IMR-90 (cell line): ENCODE results near the gene CTXN3. TPM values are rescaled to one million over a fixed set of nuclear protein-coding genes. Genes with fewer than 3 reads are reported as not detected.

Experiments used
- ATAC-seq: fragments of 200-7000 bp; cut with Tn5 transposase; 2 replicates; pipeline ENCODE4 v1.9.1; 2020; ENCODE audit warnings: low read depth, mild to moderate bottlenecking, moderate library complexity
- BruUV-seq: library from RNA; stranded (reverse); fragments of 400-500 nt; replicated peaks from 2 replicates; lab custom pipeline; 2021; lab: Mats Ljungman, UMichigan
- CTCF ChIA-PET: fragments of 300-600 bp; formaldehyde crosslinking; extraction: SDS; loops from one replicate; lab custom pipeline; 2021; ENCODE audit warnings: antibody characterized with exemption; lab: Yijun Ruan, JAX
- POLR2A ChIA-PET: fragments of 300-600 bp; sonication (Branson Sonifier 250); formaldehyde crosslinking; loops from one replicate; lab custom pipeline; 2022; ENCODE audit warnings: antibody characterized with exemption; ENCODE audit not compliant: unreplicated experiment; lab: Charles Lee
- DNase-seq: peaks from one replicate; pipeline ENCODE4 v3.0.0; 2013
- H2AFZ ChIP-seq: replicated peaks from 2 replicates; pipeline ENCODE3; 2013; ENCODE audit warnings: low read length, mild to moderate bottlenecking; ENCODE audit not compliant: poor library complexity
- H2AK5ac ChIP-seq: 2 replicates; pipeline ENCODE4 v1.6.1; 2013; ENCODE audit warnings: low read depth, low read length, inconsistent platforms
- H2AK9ac ChIP-seq: replicated peaks from 2 replicates; pipeline ENCODE3; 2013; ENCODE audit warnings: mild to moderate bottlenecking, low read depth, low read length, moderate library complexity; ENCODE audit not compliant: poor library complexity
- H2BK120ac ChIP-seq: 2 replicates; pipeline ENCODE4 v1.6.1; 2013; ENCODE audit warnings: low read depth, low read length, inconsistent platforms
- H2BK15ac ChIP-seq: 3 replicates; pipeline ENCODE4 v1.6.1; 2013; ENCODE audit warnings: low read depth, low read length, inconsistent platforms
- H2BK20ac ChIP-seq: 2 replicates; pipeline ENCODE4 v1.6.1; 2013; ENCODE audit warnings: low read depth, mild to moderate bottlenecking, inconsistent platforms, low read length, moderate library complexity
- H2BK5ac ChIP-seq: 2 replicates; pipeline ENCODE4 v1.6.1; 2013; ENCODE audit warnings: mild to moderate bottlenecking, low read depth, low read length, inconsistent platforms; ENCODE audit not compliant: poor library complexity, severe bottlenecking
- H3K14ac ChIP-seq: replicated peaks from 2 replicates; pipeline ENCODE4 v1.6.1; 2013; ENCODE audit warnings: low read depth, low read length, inconsistent platforms
- H3K18ac ChIP-seq: 2 replicates; pipeline ENCODE4 v1.6.1; 2013; ENCODE audit warnings: low read depth, low read length, control low read depth
- H3K23ac ChIP-seq: 2 replicates; pipeline ENCODE4 v1.6.1; 2013; ENCODE audit warnings: low read depth, low read length, inconsistent platforms
- H3K27ac ChIP-seq: 2 replicates; pipeline ENCODE4 v1.5.1; 2013; ENCODE audit warnings: mild to moderate bottlenecking, control low read depth, low read length; ENCODE audit not compliant: insufficient read depth
- H3K27me3 ChIP-seq: 2 replicates; pipeline ENCODE4 v1.6.1; 2013; ENCODE audit warnings: low read length; ENCODE audit not compliant: control insufficient read depth, insufficient read depth
- H3K36me3 ChIP-seq: 2 replicates; pipeline ENCODE4 v1.6.1; 2013; ENCODE audit warnings: low read length, mixed read lengths; ENCODE audit not compliant: control insufficient read depth, insufficient read depth
- H3K4ac ChIP-seq: 2 replicates; pipeline ENCODE4 v1.6.1; 2013; ENCODE audit warnings: low read depth, low read length, inconsistent platforms
- H3K4me1 ChIP-seq: 2 replicates; pipeline ENCODE4 v1.6.1; 2013; ENCODE audit warnings: low read length, mixed read lengths; ENCODE audit not compliant: control insufficient read depth, insufficient read depth
- H3K4me2 ChIP-seq: 2 replicates; pipeline ENCODE4 v1.6.1; 2013; ENCODE audit warnings: low read depth, mild to moderate bottlenecking, control low read depth, low read length, moderate library complexity
- H3K4me3 ChIP-seq: 2 replicates; pipeline ENCODE4 v1.5.1; 2013; ENCODE audit warnings: low read depth, mild to moderate bottlenecking, control low read depth, low read length, moderate library complexity; ENCODE audit not compliant: insufficient read depth
- H3K56ac ChIP-seq: 2 replicates; pipeline ENCODE4 v1.6.1; 2013; ENCODE audit warnings: low read length, inconsistent platforms; ENCODE audit not compliant: insufficient read depth; ENCODE audit errors: extremely low read depth
- H3K79me1 ChIP-seq, 2 experiments: 2 replicates each; pipeline ENCODE4 v1.6.1; 2013; ENCODE audit warnings: low read length in 2 of 2, inconsistent platforms in 1 of 2, low read depth in 1 of 2
- H3K9ac ChIP-seq: 2 replicates; pipeline ENCODE4 v1.6.1; 2013; ENCODE audit warnings: low read depth, low read length, control low read depth
- H3K9me1 ChIP-seq: 2 replicates; pipeline ENCODE4 v1.6.1; 2013; ENCODE audit warnings: low read length, inconsistent platforms; ENCODE audit not compliant: insufficient read depth
- H3K9me3 ChIP-seq: 2 replicates; pipeline ENCODE4 v1.6.1; 2013; ENCODE audit warnings: low read length; ENCODE audit not compliant: control insufficient read depth, insufficient read depth
- H4K20me1 ChIP-seq: 2 replicates; pipeline ENCODE4 v1.6.1; 2013; ENCODE audit warnings: low read length, inconsistent platforms; ENCODE audit not compliant: insufficient read depth
- H4K5ac ChIP-seq: 2 replicates; pipeline ENCODE4 v1.6.1; 2013; ENCODE audit warnings: mild to moderate bottlenecking, low read depth, low read length, control low read depth
- H4K8ac ChIP-seq, 2 experiments: 2 replicates each; pipeline ENCODE4 v1.6.1; 2013; ENCODE audit warnings: low read depth in 2 of 2, low read length in 2 of 2, control low read depth in 1 of 2, inconsistent platforms in 1 of 2
- H4K91ac ChIP-seq: 2 replicates; pipeline ENCODE4 v1.6.1; 2013; ENCODE audit warnings: low read depth, low read length, inconsistent platforms; ENCODE audit not compliant: insufficient read depth
- MAZ ChIP-seq: IDR thresholded peaks from 2 replicates; pipeline ENCODE4 v1.6.1; 2012; ENCODE audit warnings: low read depth, mild to moderate bottlenecking, low read length, improper control_type of control experiment, moderate library complexity, borderline replicate concordance
- NFE2L2 ChIP-seq: fragments of 150-350 bp; IDR thresholded peaks from 2 replicates; pipeline ENCODE4 v1.6.1; 2016; ENCODE audit warnings: low read depth, mild to moderate bottlenecking, low read length
- RCOR1 ChIP-seq: IDR thresholded peaks from 2 replicates; pipeline ENCODE4 v1.6.1; 2012; ENCODE audit warnings: mild to moderate bottlenecking, low read length, improper control_type of control experiment; ENCODE audit not compliant: insufficient replicate concordance
- RFX5 ChIP-seq: IDR thresholded peaks from 2 replicates; pipeline ENCODE4 v1.8.0; 2012; ENCODE audit warnings: low read depth, mild to moderate bottlenecking, low read length, moderate library complexity
- WGBS, 2 experiments: methylation state at CpG; one replicate each; pipeline versions ENCODE4 v1.1.5 to v1.1.7; 2013; ENCODE audit warnings: missing lambda C conversion rate in 2 of 2; ENCODE audit not compliant: insufficient read length in 1 of 2; ENCODE audit errors: extremely low coverage in 2 of 2; 5-methylcytosine and 5-hydroxymethylcytosine counted together
- dilution Hi-C: fragments of 300-500 bp; cut with HindIII; formaldehyde crosslinking; loops from one replicate; pipeline ENCODE4 v1.14.3; 2018; ENCODE audit warnings: low sequenced_read_pairs; ENCODE audit not compliant: unreplicated experiment
- in situ Hi-C: fragments of 300-500 bp; cut with MboI; formaldehyde crosslinking; loops from 3 replicates; pipeline ENCODE4 v1.14.3; 2019; ENCODE audit warnings: low sequenced_read_pairs, inconsistent platforms, mixed read lengths
- intact Hi-C: fragments of 100-400 bp; cut with micrococcal nuclease; formaldehyde crosslinking; loops from 2 replicates; pipeline ENCODE4 v1.10.0; 2022
- polyA plus RNA-seq, 3 experiments: library from polyadenylated mRNA; depleted of rRNA; stranded (reverse); fragments of >200 nt; gene quantifications; 2 replicates each; pipeline ENCODE4 v1.2.3, GENCODE V29; 2012; ENCODE audit warnings: low replicate concordance in 1 of 3
- total RNA-seq: library from RNA; depleted of rRNA; stranded (reverse); fragments of >200 nt; gene quantifications from 2 replicates; pipeline ENCODE4 v1.2.3, GENCODE V29; 2012

The CTXN3 gene
- total and polyA plus RNA-seq, 2 of the 4 experiments (the other 2 are of a cell fraction), result not detected

DNA sequence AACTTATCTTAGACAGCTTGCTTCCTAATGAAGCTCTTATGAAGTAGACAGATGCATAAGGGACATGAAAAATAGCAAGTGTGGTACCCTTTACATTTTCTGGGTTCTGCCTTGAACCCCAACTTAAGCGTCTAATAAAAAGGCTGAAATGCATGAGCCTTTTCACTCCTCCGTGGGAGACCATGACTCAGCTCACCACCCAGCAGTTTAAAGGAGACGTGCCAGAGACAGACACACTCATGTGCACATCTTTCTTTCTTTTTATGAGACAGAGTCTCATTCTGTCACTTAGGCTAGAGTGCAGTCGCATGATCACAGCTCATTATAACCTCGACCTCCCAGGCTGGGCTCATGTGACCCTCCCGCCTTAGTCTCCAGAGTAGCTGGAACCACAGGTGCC, 22.3 kb downstream of the CTXN3 start:
- H3K4me2 ChIP-seq, result no peak overlapping the region
- H3K4me3 ChIP-seq, result no peak overlapping the region
- H3K56ac ChIP-seq, result no peak overlapping the region
- POLR2A ChIA-PET, result no interaction called here
- dilution Hi-C loops, result no loop called here
- H2BK15ac ChIP-seq, result no peak overlapping the region
- no peak overlapping the region for H3K9ac ChIP-seq
- DNase-seq, result no peak
- H4K20me1 ChIP-seq, result no peaks in the 10 kb centered on the region
- no peaks in the 10 kb centered on the region for H3K9me1 ChIP-seq
- H3K14ac ChIP-seq, result no peak overlapping the region
- intact Hi-C loops, result no loop called here
- no peak overlapping the region for H2BK5ac ChIP-seq
- H2AK5ac ChIP-seq, result no peak overlapping the region
- H3K4ac ChIP-seq, result no peak overlapping the region
- in situ Hi-C loops, result no loop called here
- no peak overlapping the region for H4K8ac ChIP-seq
- no peak overlapping the region for H2AK9ac ChIP-seq
- H3K79me1 ChIP-seq, result no peaks in the 10 kb centered on the region
- no peak overlapping the region for H4K91ac ChIP-seq
- peaks cover 2% of the 10 kb centered on the region; the same call in 1 of the 2 replicates for H3K27me3 ChIP-seq
- no peak overlapping the region for H3K23ac ChIP-seq
- H3K9me3 ChIP-seq, result no peaks in the 10 kb centered on the region
- no TSS peak for BruUV-seq
- H3K18ac ChIP-seq, result no peak overlapping the region
- no peak overlapping the region for H2AFZ ChIP-seq
- H3K27ac ChIP-seq, result no peak overlapping the region
- TF ChIP-seq RCOR1 (no peak), RFX5 (no peak), NFE2L2 (no peak), MAZ (no peak)
- ATAC-seq, result no peak
- no peak overlapping the region for H4K5ac ChIP-seq
- H3K4me1 ChIP-seq, result peaks cover 2% of the 10 kb centered on the region
- CTCF ChIA-PET, result interaction anchor here (0.6 to 0.7 kb wide), 2 partner anchors 57 to 586 kb away, joined by 3 to 8 read pairs; no protein-coding TSS in a partner anchor
- H3K36me3 ChIP-seq, result no peaks in the 10 kb centered on the region
- H2BK120ac ChIP-seq, result no peak overlapping the region
- 100% methylated on average over 1 of the region's 6 CpGs; no CpG with 5 or more reads in 1 of the 2 experiments for WGBS, 2 experiments
- H2BK20ac ChIP-seq, result no peak overlapping the region
